ENCODE data around the gene TMOD2. TPM values are rescaled to one million over a fixed set of nuclear protein-coding genes. Genes with fewer than 3 reads are reported as not detected.

TMOD2 gene
- total and polyA plus RNA-seq, 9 donors, result 5.3 to 14.0 (median 6.2) TPM

GRCh38 chr15:51812598-51812997 is 61.2 kb downstream of the TMOD2 start:
- no peaks in the 10 kb centered on the region for H3K9me3 ChIP-seq (replicated peaks; ENCODE audit: control insufficient read depth, low read depth, low read length)
- WGBS (ENCODE audit: insufficient coverage), result no CpG with 5 or more reads among the region's 2 CpGs
- DNase-seq, result no peak

DNA sequence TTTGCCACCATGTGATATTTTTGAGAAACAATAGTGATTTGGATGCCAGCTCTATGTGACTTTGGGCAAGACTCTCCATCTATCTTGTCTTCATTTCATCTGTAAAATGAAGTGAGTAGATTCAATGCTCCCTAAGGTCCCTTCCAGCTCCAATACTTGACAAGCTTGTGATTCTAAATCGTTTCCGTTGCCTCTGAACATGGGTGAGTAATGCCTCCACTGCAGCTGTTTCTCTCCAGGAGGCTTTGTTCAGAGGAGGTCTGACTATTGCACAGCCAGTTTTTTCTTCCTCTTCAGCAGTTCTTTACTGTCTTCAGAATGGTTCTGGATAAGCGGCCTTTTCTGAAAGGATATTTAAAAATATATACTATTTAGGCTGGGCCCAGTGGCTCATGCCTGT is 63.2 kb downstream of the TMOD2 start:
- 54% methylated on average over 2 of the region's 3 CpGs for WGBS (ENCODE audit: insufficient coverage)
- Histone ChIP-seq H3K4me1 (ENCODE audit: control insufficient read depth, insufficient read depth, low read length) (no peaks in the 10 kb centered on the region), H3K27ac (ENCODE audit: low read length) (no peak overlapping the region), H3K36me3 (ENCODE audit: control insufficient read depth, insufficient read depth, low read length) (peaks cover 2% of the 10 kb centered on the region), H3K9me3 (replicated peaks; ENCODE audit: control insufficient read depth, low read depth, low read length) (no peaks in the 10 kb centered on the region), H3K4me3 (ENCODE audit: low read length) (no peak overlapping the region), H3K27me3 (ENCODE audit: control insufficient read depth, insufficient read depth, low read length) (no peaks in the 10 kb centered on the region)
- no peak for DNase-seq

More at GRCh38 chr15:51812598-51812997, 61.2 kb downstream of the TMOD2 start:
- no peak overlapping the region for H3K4me3 ChIP-seq (ENCODE audit: low read length)
- no peaks in the 10 kb centered on the region for H3K4me1 ChIP-seq (ENCODE audit: control insufficient read depth, insufficient read depth, low read length)
- H3K27me3 ChIP-seq (ENCODE audit: control insufficient read depth, insufficient read depth, low read length), result no peaks in the 10 kb centered on the region
- H3K27ac ChIP-seq (ENCODE audit: low read length), result no peak overlapping the region
- H3K36me3 ChIP-seq (ENCODE audit: control insufficient read depth, insufficient read depth, low read length), result peaks cover 2% of the 10 kb centered on the region

GRCh38 chr15:51816611-51817010 is 65.2 kb downstream of the TMOD2 start:
- Histone ChIP-seq H3K4me1 (ENCODE audit: control insufficient read depth, insufficient read depth, low read length) (no peaks in the 10 kb centered on the region), H3K9me3 (replicated peaks; ENCODE audit: control insufficient read depth, low read depth, low read length) (peaks cover 7% of the 10 kb centered on the region), H3K27me3 (ENCODE audit: control insufficient read depth, insufficient read depth, low read length) (no peaks in the 10 kb centered on the region), H3K27ac (ENCODE audit: low read length) (no peak overlapping the region), H3K4me3 (ENCODE audit: low read length) (no peak overlapping the region), H3K36me3 (ENCODE audit: control insufficient read depth, insufficient read depth, low read length) (peaks cover 2% of the 10 kb centered on the region)
- DNase-seq, result no peak

DNA sequence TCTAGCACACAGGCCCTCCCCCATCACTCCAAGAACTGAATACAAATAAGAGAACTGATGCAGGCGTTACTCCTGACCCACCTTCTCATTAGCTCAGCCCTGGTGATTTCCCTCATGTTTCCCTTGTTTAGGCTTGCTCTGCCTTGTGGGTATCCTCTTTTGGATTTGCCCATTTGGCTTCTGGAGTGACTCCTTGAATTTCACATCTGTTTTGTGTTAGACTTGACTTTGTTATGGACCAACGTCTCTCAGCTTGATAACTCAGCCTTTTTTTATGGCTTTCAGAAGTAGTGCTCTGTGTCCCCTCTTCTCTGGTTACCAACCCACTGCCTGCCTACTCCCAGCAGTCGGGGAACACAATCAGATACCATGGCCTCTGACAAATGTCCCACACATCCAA is 66.8 kb downstream of the TMOD2 start:
- H3K27ac ChIP-seq (ENCODE audit: low read length), result no peak overlapping the region
- peaks cover 8% of the 10 kb centered on the region for H3K9me3 ChIP-seq (replicated peaks; ENCODE audit: control insufficient read depth, low read depth, low read length)
- H3K27me3 ChIP-seq (ENCODE audit: control insufficient read depth, insufficient read depth, low read length), result no peaks in the 10 kb centered on the region
- no peak overlapping the region for H3K4me3 ChIP-seq (ENCODE audit: low read length)
- 63% methylated on average over 1 of the region's 3 CpGs for WGBS (ENCODE audit: insufficient coverage)
- H3K4me1 ChIP-seq (ENCODE audit: control insufficient read depth, insufficient read depth, low read length), result no peaks in the 10 kb centered on the region
- peaks cover 2% of the 10 kb centered on the region for H3K36me3 ChIP-seq (ENCODE audit: control insufficient read depth, insufficient read depth, low read length)
- no peak for DNase-seq

- Histone ChIP-seq H3K9me3 (replicated peaks; ENCODE audit: control insufficient read depth, low read depth, low read length) (peaks cover 8% of the 10 kb centered on the region), H3K4me1 (ENCODE audit: control insufficient read depth, insufficient read depth, low read length) (no peaks in the 10 kb centered on the region), H3K27me3 (ENCODE audit: control insufficient read depth, insufficient read depth, low read length) (no peaks in the 10 kb centered on the region), H3K36me3 (ENCODE audit: control insufficient read depth, insufficient read depth, low read length) (no peaks in the 10 kb centered on the region), H3K4me3 (ENCODE audit: low read length) (no peak overlapping the region), H3K27ac (ENCODE audit: low read length) (no peak overlapping the region)
- DNase-seq, result no peak
- no CpG with 5 or more reads among the region's 3 CpGs for WGBS (ENCODE audit: insufficient coverage)
Observed at GRCh38 chr15:51825698-51826097, 74.3 kb downstream of the TMOD2 start.

- H3K9me3 ChIP-seq (replicated peaks; ENCODE audit: control insufficient read depth, low read depth, low read length), result no peaks in the 10 kb centered on the region
- DNase-seq, result no peak
- whole genome bisulfite sequencing (ENCODE audit: insufficient coverage), result 70% methylated on average over 5 of the region's 9 CpGs
- no peaks in the 10 kb centered on the region for H3K27me3 ChIP-seq (ENCODE audit: control insufficient read depth, insufficient read depth, low read length)
- no peak overlapping the region for H3K27ac ChIP-seq (ENCODE audit: low read length)
- no peaks in the 10 kb centered on the region for H3K4me1 ChIP-seq (ENCODE audit: control insufficient read depth, insufficient read depth, low read length)
- no peaks in the 10 kb centered on the region for H3K36me3 ChIP-seq (ENCODE audit: control insufficient read depth, insufficient read depth, low read length)
- no peak overlapping the region for H3K4me3 ChIP-seq (ENCODE audit: low read length)
Observed at GRCh38 chr15:51828621-51829375, 77.4 kb downstream of the TMOD2 start.

- Histone ChIP-seq H3K9me3 (replicated peaks; ENCODE audit: control insufficient read depth, low read depth, low read length) (no peaks in the 10 kb centered on the region), H3K4me3 (ENCODE audit: low read length) (peak within 1 kb of the TSS; percentile 96), H3K36me3 (ENCODE audit: control insufficient read depth, insufficient read depth, low read length) (no peaks in the 10 kb centered on the region), H3K27ac (ENCODE audit: low read length) (peak within 1 kb of the TSS; percentile 91), H3K4me1 (ENCODE audit: control insufficient read depth, insufficient read depth, low read length) (no peaks in the 10 kb centered on the region), H3K27me3 (ENCODE audit: control insufficient read depth, insufficient read depth, low read length) (no peaks in the 10 kb centered on the region)
- under 1% methylated on average over 71 of the region's 89 CpGs for WGBS (ENCODE audit: insufficient coverage)
- peak; percentile 95 for DNase-seq
Observed at GRCh38 chr15:51829376-51830275, 78.2 kb downstream of the TMOD2 start, which contains the start of gene TMOD3. Gene TMOD3 (plus strand): TSS chr15:51829653. CDS start chr15:51862885, 33,232 bp downstream.

GRCh38 chr15:51830276-51830806 is 78.9 kb downstream of the TMOD2 start:
- WGBS (ENCODE audit: insufficient coverage), result 0% methylated on average over 1 of the region's 8 CpGs
- no peaks in the 10 kb centered on the region for H3K4me1 ChIP-seq (ENCODE audit: control insufficient read depth, insufficient read depth, low read length)
- H3K36me3 ChIP-seq (ENCODE audit: control insufficient read depth, insufficient read depth, low read length), result no peaks in the 10 kb centered on the region
- H3K4me3 ChIP-seq (ENCODE audit: low read length), result peak overlapping the region; percentile 96
- peak overlapping the region; percentile 79 for H3K27ac ChIP-seq (ENCODE audit: low read length)
- H3K27me3 ChIP-seq (ENCODE audit: control insufficient read depth, insufficient read depth, low read length), result no peaks in the 10 kb centered on the region
- H3K9me3 ChIP-seq (replicated peaks; ENCODE audit: control insufficient read depth, low read depth, low read length), result no peaks in the 10 kb centered on the region
- peak; percentile 68 for DNase-seq

- no CpG with 5 or more reads among the region's 1 CpG for WGBS (ENCODE audit: insufficient coverage)
- Histone ChIP-seq H3K4me1 (ENCODE audit: control insufficient read depth, insufficient read depth, low read length) (peaks cover 6% of the 10 kb centered on the region), H3K4me3 (ENCODE audit: low read length) (no peak overlapping the region), H3K27ac (ENCODE audit: low read length) (no peak overlapping the region), H3K27me3 (ENCODE audit: control insufficient read depth, insufficient read depth, low read length) (no peaks in the 10 kb centered on the region), H3K36me3 (ENCODE audit: control insufficient read depth, insufficient read depth, low read length) (no peaks in the 10 kb centered on the region), H3K9me3 (replicated peaks; ENCODE audit: control insufficient read depth, low read depth, low read length) (no peaks in the 10 kb centered on the region)
- DNase-seq, result no peak
Observed at GRCh38 chr15:51833772-51834171, 82.4 kb downstream of the TMOD2 start.

- H3K4me3 ChIP-seq (ENCODE audit: low read length), result no peak overlapping the region
- H3K27ac ChIP-seq (ENCODE audit: low read length), result peak overlapping the region; percentile 29
- WGBS (ENCODE audit: insufficient coverage), result no CpG with 5 or more reads among the region's 4 CpGs
- no peaks in the 10 kb centered on the region for H3K9me3 ChIP-seq (replicated peaks; ENCODE audit: control insufficient read depth, low read depth, low read length)
- no peaks in the 10 kb centered on the region for H3K27me3 ChIP-seq (ENCODE audit: control insufficient read depth, insufficient read depth, low read length)
- H3K4me1 ChIP-seq (ENCODE audit: control insufficient read depth, insufficient read depth, low read length), result peaks cover 7% of the 10 kb centered on the region
- peak; percentile 22 for DNase-seq
- H3K36me3 ChIP-seq (ENCODE audit: control insufficient read depth, insufficient read depth, low read length), result no peaks in the 10 kb centered on the region
Observed at GRCh38 chr15:51837792-51838251, 86.4 kb downstream of the TMOD2 start.
